Activated T-helper 2 cell treated with anti-CD3 and anti-CD28 coated beads, Interferon-gamma antibody, Interleukin-2, Interleukin-4, amounts not matched to agents 10 μg/mL and 5 μg/mL and 100 μg/mL, durations not matched to agents 14 hours and 24 hours and 36 hours (primary cell): ENCODE measurements around the gene CNKSR1. TPM values are rescaled to one million over a fixed set of nuclear protein-coding genes. Genes with fewer than 3 reads are reported as not detected.
"Not testable (repeated sequence)": the region's sequence is repeated elsewhere in the genome, so short reads cannot be mapped to it uniquely, and the experiment has no call there.

Source experiments
- DNase-seq: peaks from one replicate; pipeline ENCODE4 v3.0.0; 2021; ENCODE audit warnings: low spot score
- H3K27ac Mint-ChIP-seq: one replicate; pipeline ENCODE4 v1.8.0; 2021; ENCODE audit warnings: mixed read lengths
- H3K27me3 Mint-ChIP-seq: one replicate; pipeline ENCODE4 v1.8.0; 2021; ENCODE audit warnings: low read depth, mixed read lengths
- H3K36me3 Mint-ChIP-seq: one replicate; pipeline ENCODE4 v1.8.0; 2021; ENCODE audit warnings: low read depth, mixed read lengths
- H3K4me1 Mint-ChIP-seq: one replicate; pipeline ENCODE4 v1.8.0; 2021; ENCODE audit warnings: low read depth, mixed read lengths
- H3K4me3 Mint-ChIP-seq: one replicate; pipeline ENCODE4 v1.8.0; 2021; ENCODE audit warnings: low read depth, mild to moderate bottlenecking, moderate library complexity, mixed read lengths
- H3K9me3 Mint-ChIP-seq: one replicate; pipeline ENCODE4 v1.8.0; 2021; ENCODE audit warnings: mixed read lengths
- intact Hi-C: fragments of 100-400 bp; cut with micrococcal nuclease; formaldehyde crosslinking; loops from one replicate; pipeline ENCODE4 v1.15.1; 2023
- total RNA-seq: library from RNA; stranded (reverse); gene quantifications from 2 replicates; pipeline ENCODE4 v1.2.3, GENCODE V29; 2022

CNKSR1 gene
- total RNA-seq, 1 donor from 2014 or later = 3.4 TPM

DNA sequence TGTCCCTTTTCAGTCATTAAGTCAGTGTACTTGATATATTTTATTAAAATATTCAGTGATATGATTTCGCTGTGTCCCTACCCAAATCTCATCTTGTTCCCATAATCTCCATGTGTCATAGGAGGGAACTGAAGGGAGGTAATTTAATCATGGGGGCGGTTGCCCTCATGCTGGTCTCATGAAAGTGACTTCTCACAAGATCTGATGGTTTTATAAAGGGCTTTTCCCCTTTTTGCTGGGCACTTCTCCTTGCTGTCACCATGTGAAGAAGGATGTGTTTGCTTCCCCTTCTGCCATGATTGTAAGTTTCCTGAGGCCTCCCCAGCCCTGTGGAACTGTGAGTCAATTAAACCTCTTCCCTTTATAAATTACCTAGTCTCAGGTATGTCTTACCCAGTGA, 53.4 kb downstream of the CNKSR1 start:
- H3K9me3 Mint-ChIP-seq, H3K4me3 Mint-ChIP-seq, DNase-seq, intact Hi-C loops, H3K27ac Mint-ChIP-seq, H3K36me3 Mint-ChIP-seq: not testable (repeated sequence)
- peaks cover 14% of the 10 kb centered on the region for H3K4me1 Mint-ChIP-seq
- H3K27me3 Mint-ChIP-seq = peaks cover 15% of the 10 kb centered on the region

DNA sequence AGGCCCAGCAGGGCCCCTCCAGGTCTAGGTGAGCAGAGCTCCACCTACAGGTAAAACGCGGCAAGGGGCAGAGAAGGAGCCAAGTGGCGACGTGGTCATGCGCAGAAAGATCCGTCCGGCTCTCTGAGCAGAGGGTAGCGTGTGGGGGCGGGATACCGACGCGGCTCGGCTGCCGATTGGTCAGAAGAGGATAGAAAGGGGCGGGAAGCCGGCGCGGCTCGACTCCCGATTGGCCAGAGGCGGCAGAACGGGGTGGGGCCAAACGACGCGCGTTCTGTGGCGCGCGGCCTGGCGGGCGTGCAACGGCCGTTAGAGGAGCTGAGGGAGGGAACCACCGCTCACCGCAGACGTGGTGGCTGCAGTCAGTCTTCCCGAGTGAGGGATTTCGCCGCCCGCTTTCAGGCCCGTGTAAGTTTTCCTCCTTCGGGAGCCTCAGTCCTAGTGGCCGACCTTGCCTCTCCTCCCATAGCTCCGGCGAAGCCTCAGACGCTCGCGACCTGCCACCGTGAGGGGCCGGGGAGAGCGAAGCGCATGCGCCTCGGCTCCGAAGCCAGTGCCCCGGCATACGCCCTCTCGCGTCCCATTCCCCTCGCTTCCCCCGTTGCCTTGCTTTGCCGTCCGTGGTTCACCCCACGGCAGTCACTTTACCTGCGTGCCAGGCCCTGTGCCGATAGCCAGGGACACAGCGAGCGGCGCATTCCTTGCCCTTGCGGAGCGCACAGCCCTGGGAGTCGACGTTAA, 56.8 kb downstream of the CNKSR1 start, which contains the start of gene CEP85:
Gene CEP85 (plus strand): TSS at position 298 of the 741 bp plus-strand sequence. CDS start 5,584 bp downstream, outside the sequence.
- peak within 1 kb of the TSS; percentile 100 for H3K4me3 Mint-ChIP-seq
- H3K9me3 Mint-ChIP-seq = no peaks in the 10 kb centered on the region
- intact Hi-C loops = loop anchor here (1.0 to 2.0 kb wide), 3 partner anchors 41 to 123 kb away; partner anchors contain the start of genes PDIK1L and ZNF593
- H3K36me3 Mint-ChIP-seq = peaks cover 15% of the 10 kb centered on the region
- peak within 1 kb of the TSS; percentile 92 for H3K27ac Mint-ChIP-seq
- peak; percentile 98 for DNase-seq
- H3K4me1 Mint-ChIP-seq = peaks cover 38% of the 10 kb centered on the region
- H3K27me3 Mint-ChIP-seq = peaks cover 1% of the 10 kb centered on the region

DNA sequence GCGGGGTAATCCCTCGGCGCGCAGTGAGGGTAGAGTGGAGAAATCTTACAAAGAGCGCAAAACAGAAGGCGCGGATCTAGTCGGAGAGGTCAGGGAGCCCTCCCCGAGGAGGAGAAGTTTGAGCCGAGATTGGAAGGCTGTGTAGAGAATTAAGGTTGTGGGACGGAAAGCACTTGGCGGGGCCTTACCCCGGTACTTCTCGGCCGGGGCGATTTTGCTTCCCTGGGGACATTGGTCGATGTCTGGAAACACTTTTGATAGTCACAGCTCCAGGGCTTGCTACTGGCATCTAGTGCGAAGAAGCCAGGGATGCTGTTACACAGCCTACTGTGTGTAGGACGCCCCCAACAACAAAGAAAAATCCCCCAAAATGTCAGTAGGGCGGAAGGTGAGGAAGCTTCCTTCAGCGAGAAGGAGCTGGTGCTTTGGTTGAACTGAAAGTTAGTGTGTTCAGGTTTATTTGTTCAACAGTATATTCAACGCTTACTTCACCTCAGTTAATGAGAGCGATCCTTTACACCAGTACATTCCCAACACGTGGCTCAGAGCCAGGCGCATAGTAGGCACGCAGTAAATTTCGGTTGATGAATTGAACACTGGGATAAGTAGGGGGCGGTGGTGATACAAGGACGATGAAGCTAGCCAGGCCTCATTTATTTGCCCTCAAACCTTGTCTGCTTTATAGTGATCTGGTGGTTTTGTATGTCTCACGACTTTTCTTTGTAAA, 57.5 kb downstream of the CNKSR1 start:
- H3K27me3 Mint-ChIP-seq = peaks cover 1% of the 10 kb centered on the region
- H3K9me3 Mint-ChIP-seq = no peaks in the 10 kb centered on the region
- intact Hi-C loops = loop anchor here (1.0 to 5.0 kb wide), 4 partner anchors 40 to 198 kb away; partner anchors contain the start of genes PDIK1L and UBXN11
- H3K4me1 Mint-ChIP-seq = peaks cover 38% of the 10 kb centered on the region
- H3K4me3 Mint-ChIP-seq = peak overlapping the region; percentile 100
- DNase-seq = peak; percentile 13
- H3K36me3 Mint-ChIP-seq = peaks cover 18% of the 10 kb centered on the region
- H3K27ac Mint-ChIP-seq = peak overlapping the region; percentile 92

- peaks cover 34% of the 10 kb centered on the region for H3K36me3 Mint-ChIP-seq
- H3K9me3 Mint-ChIP-seq = no peaks in the 10 kb centered on the region
- H3K4me1 Mint-ChIP-seq = peaks cover 38% of the 10 kb centered on the region
- no peaks in the 10 kb centered on the region for H3K27me3 Mint-ChIP-seq
- no peak for DNase-seq
- intact Hi-C loops = loop anchor here (5.0 kb wide), 2 partner anchors 70 to 200 kb away; partner anchors contain the start of gene UBXN11
- H3K27ac Mint-ChIP-seq = peak overlapping the region; percentile 56
- H3K4me3 Mint-ChIP-seq = peak overlapping the region; percentile 45
These were observed 60.1 kb downstream of the CNKSR1 start for GRCh38 chr1:26237230-26237966.

Other genes starting within 250 kb of the CNKSR1 start
- gene PAFAH2, start 179.4 kb upstream of the CNKSR1 start, total RNA-seq = 7.3 and 7.7 TPM in 2 replicates
- gene EXTL1, start 155.7 kb upstream of the CNKSR1 start, total RNA-seq = not detected in 2 replicates
- not detected in 2 replicates for gene SLC30A2, start 131.4 kb upstream of the CNKSR1 start, total RNA-seq
- not detected in 2 replicates for gene TRIM63, start 109.9 kb upstream of the CNKSR1 start, total RNA-seq
- gene PDIK1L, start 65.7 kb upstream of the CNKSR1 start, total RNA-seq = 15.2 and 17.2 TPM in 2 replicates
- 0.07 TPM in 1 of 2 replicates, not detected in the other for gene FAM110D, start 18.4 kb upstream of the CNKSR1 start, total RNA-seq
- not detected in 2 replicates for gene C1orf232, start 8.5 kb upstream of the CNKSR1 start, total RNA-seq
- 57.5 and 65.0 TPM in 2 replicates for gene ZNF593, start 7.6 kb upstream of the CNKSR1 start, total RNA-seq
- not detected in 2 replicates for gene ZNF593OS, start 5.7 kb upstream of the CNKSR1 start, total RNA-seq
- gene CATSPER4, start 13.1 kb downstream of the CNKSR1 start, total RNA-seq = not detected in 2 replicates
- 39.6 and 39.8 TPM in 2 replicates for gene CEP85, start 56.7 kb downstream of the CNKSR1 start, total RNA-seq
- 437 TPM in 2 replicates for gene SH3BGRL3, start 102.6 kb downstream of the CNKSR1 start, total RNA-seq
- gene UBXN11, start 129.1 kb downstream of the CNKSR1 start, total RNA-seq = 13.1 and 14.2 TPM in 2 replicates
- gene CD52, start 140.5 kb downstream of the CNKSR1 start, total RNA-seq = 237 and 243 TPM in 2 replicates
- gene CRYBG2, start 176.6 kb downstream of the CNKSR1 start, total RNA-seq = 0.32 and 0.98 TPM in 2 replicates
- not detected in 2 replicates for gene ZNF683, start 195.3 kb downstream of the CNKSR1 start, total RNA-seq
- not detected in 2 replicates for gene LIN28A, start 233.3 kb downstream of the CNKSR1 start, total RNA-seq